Measurements from ENCODE around the gene RGS6. TPM values are rescaled to one million over a fixed set of nuclear protein-coding genes. Genes with fewer than 3 reads are reported as not detected.

RGS6 gene
- total RNA-seq, 4 donors from 2014 or later: 0.84 to 3.0 (median 1.7) TPM; not detected in 1

- DNase-seq (ENCODE audit: low spot score in 2 of 2): no peak
- 34 to 47% methylated on average over 2 of the region's 2 CpGs for WGBS, 2 donors
- H3K4me3 ChIP-seq (ENCODE audit: low read depth, poor library complexity, severe bottlenecking): no peak overlapping the region
- intact Hi-C loops (cut with DNase I; ENCODE audit: low total_unique reads): no loop called here
- TF ChIP-seq POLR2A (IDR thresholded peaks at IDR 0.05) (no peak), CTCF (IDR thresholded peaks at IDR 0.05) (no peak)
Measured at GRCh38 chr14:72528863-72529175, 596.6 kb downstream of the RGS6 start.

GRCh38 chr14:72532686-72533454 is 600.6 kb downstream of the RGS6 start:
- intact Hi-C loops (cut with DNase I; ENCODE audit: low total_unique reads): no loop called here
- no peak overlapping the region for H3K4me3 ChIP-seq (ENCODE audit: low read depth, poor library complexity, severe bottlenecking)
- DNase-seq (ENCODE audit: low spot score in 2 of 2): no peak
- TF ChIP-seq POLR2A (IDR thresholded peaks at IDR 0.05) (no peak), CTCF (IDR thresholded peaks at IDR 0.05) (no peak)
- 89 to 95% methylated on average over 3 of the region's 3 CpGs for WGBS, 2 donors

- DNase-seq (ENCODE audit: low spot score in 2 of 2): no peak
- TF ChIP-seq CTCF (IDR thresholded peaks at IDR 0.05) (no peak), POLR2A (IDR thresholded peaks at IDR 0.05) (no peak)
- WGBS, 2 donors: 62 to 71% methylated on average over 1 of the region's 1 CpG
Measured at GRCh38 chr14:72535485-72535884, 603.3 kb downstream of the RGS6 start.

GRCh38 chr14:72538387-72538786 is 606.2 kb downstream of the RGS6 start:
- 74 to 100% methylated on average over 2 to 3 of the region's 3 CpGs for WGBS, 2 donors
- intact Hi-C loops (cut with DNase I; ENCODE audit: low total_unique reads): no loop called here
- TF ChIP-seq POLR2A (IDR thresholded peaks at IDR 0.05): no peak
- TF ChIP-seq CTCF (IDR thresholded peaks at IDR 0.05): no peak
- H3K4me3 ChIP-seq (ENCODE audit: low read depth, poor library complexity, severe bottlenecking): no peak overlapping the region
- DNase-seq (ENCODE audit: low spot score in 2 of 2): no peak

More at GRCh38 chr14:72535485-72535884, 603.3 kb downstream of the RGS6 start:
- intact Hi-C loops (cut with DNase I; ENCODE audit: low total_unique reads): no loop called here
- H3K4me3 ChIP-seq (ENCODE audit: low read depth, poor library complexity, severe bottlenecking): no peak overlapping the region

GRCh38 chr14:72539661-72540315 is 607.6 kb downstream of the RGS6 start:
- intact Hi-C loops (cut with DNase I; ENCODE audit: low total_unique reads): no loop called here
- DNase-seq (ENCODE audit: low spot score in 2 of 2): no peak
- WGBS, 2 donors: 73 to 77% methylated on average over 11 to 14 of the region's 14 CpGs
- no peak for TF ChIP-seq CTCF (IDR thresholded peaks at IDR 0.05)
- TF ChIP-seq POLR2A (IDR thresholded peaks at IDR 0.05): no peak
- no peak overlapping the region for H3K4me3 ChIP-seq (ENCODE audit: low read depth, poor library complexity, severe bottlenecking)
